ENCODE data around the gene ATF4.

Gene ATF4, protein sequence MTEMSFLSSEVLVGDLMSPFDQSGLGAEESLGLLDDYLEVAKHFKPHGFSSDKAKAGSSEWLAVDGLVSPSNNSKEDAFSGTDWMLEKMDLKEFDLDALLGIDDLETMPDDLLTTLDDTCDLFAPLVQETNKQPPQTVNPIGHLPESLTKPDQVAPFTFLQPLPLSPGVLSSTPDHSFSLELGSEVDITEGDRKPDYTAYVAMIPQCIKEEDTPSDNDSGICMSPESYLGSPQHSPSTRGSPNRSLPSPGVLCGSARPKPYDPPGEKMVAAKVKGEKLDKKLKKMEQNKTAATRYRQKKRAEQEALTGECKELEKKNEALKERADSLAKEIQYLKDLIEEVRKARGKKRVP

DNA sequence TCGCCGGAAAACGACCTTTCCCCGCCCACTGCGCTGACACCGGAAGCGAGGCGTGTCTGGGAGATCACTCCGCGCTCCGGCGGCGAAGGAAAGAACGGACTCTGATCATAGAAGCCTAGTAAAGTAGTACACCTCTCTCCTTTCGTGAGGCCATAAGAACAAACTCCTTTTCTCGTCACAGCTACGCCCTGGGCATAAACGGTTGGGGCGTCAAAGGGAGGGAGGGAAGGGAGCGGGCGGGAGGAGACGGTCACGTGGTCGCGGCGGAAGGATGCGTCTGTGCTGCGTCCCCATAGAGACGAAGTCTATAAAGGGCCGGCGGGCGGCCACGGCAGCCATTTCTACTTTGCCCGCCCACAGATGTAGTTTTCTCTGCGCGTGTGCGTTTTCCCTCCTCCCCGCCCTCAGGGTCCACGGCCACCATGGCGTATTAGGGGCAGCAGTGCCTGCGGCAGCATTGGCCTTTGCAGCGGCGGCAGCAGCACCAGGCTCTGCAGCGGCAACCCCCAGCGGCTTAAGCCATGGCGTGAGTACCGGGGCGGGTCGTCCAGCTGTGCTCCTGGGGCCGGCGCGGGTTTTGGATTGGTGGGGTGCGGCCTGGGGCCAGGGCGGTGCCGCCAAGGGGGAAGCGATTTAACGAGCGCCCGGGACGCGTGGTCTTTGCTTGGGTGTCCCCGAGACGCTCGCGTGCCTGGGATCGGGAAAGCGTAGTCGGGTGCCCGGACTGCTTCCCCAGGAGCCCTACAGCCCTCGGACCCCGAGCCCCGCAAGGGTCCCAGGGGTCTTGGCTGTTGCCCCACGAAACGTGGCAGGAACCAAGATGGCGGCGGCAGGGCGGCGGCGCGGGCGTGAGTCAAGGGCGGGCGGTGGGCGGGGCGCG, at the start of gene ATF4:
Gene ATF4 (plus strand): TSS at position 337 of the 880 bp plus-strand sequence. CDS start 884 bp downstream, outside the sequence.
- DNase-seq: peak; percentile 62

DNA sequence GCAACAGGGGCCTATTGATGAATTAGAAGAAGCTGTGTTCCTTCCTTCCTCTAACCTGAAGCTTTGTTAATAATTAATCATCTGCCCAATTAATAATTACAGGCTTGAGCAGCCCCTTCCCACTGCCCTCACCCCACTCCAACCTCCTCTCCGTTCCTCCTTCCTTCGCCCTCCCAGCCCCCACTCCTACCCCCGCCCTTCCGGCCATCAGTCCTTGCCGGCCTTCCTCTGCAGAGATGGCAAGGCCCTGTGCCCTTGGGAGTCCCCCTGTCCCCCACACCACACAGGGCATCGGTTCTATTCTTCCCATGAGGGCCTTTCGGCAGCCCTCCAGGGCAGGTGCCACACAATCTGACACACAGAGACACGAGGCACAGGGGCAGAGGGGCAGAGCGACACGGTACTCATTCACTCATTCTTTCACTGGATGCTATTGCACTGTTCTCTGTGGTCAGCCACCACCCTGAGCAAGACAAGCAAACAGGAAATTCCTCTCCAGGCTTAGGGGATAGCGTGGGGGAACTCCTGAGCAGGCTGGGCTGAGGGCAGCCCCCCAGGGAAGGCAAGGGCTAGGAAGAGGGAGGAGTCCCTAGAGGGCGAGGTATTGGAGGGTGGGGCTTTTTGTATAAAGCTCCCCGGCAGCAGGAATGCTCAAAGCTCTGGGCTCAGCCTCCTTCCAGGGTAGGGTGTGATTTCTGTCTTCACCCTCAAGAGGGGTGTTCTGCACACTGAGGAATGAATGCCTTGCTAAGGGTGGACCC, 48.8 kb upstream of the ATF4 start:
- DNase-seq: peak; percentile 79

DNA sequence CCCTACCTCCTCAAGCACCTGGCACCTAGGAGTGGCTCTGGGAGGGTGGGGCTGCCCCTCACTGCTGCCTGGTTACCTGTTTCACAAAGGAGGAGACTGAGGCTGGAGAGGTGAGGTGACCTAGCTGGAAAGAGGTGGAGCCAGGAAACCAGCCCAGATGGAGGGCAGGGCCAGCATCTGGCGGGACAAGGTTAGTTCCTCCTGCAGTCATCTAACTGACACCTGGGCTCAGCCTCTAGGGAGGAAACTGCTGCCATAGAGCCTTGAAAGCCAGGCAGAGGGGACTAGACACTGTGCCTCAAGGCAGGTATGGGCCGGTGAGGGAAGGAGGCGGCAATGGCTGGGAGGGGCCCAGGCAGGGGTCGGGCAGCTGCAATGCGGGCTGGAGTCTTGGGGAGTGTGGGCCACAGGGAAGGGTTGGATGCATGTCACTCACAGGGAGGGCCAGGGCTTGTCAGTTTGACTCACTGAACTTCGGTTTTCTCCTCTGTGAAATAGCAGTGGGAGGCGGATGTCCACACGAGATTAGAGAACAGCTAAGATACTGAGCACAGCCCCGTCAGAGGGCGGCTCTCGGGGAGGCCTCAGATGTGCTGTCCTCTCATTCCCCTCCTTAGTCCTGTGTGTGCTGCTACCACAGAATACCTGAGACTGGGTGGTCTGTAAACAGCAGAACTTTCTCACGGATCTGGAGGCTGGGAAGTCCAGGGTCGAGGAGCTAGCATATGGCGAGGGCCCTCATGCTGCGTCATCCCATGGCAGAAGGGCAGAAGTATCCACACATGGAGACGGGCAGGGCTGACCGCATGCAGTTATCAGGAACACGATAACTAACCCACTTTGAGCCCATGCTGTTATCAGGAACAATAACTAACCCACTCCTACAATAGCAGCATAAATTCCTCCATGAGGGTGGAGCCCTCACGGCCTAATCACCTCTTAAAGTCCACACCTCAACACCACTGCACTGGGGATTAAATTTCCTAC, 47.5 kb upstream of the ATF4 start:
- no peak for DNase-seq

DNA sequence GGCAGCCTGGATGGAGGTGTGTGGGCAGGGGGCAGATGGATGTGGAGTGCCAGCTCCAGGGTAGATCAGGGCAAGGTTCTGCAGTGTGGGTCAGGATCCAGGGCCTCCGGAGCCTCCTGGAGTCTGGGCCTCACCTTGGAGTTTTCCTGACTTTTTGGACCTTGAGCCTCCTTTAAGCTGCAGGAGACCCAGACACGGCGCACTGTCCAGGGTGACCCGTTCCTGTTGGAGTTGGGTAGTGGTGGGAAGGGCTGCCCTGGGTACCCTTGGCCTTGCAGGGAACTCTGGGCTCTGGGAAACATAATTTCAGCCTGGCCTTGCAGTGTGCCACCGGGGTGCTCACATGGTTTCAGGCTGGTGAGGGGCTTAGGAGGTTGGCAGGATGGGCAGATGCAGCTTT, 46.5 kb upstream of the ATF4 start:
- no peak for DNase-seq

DNA sequence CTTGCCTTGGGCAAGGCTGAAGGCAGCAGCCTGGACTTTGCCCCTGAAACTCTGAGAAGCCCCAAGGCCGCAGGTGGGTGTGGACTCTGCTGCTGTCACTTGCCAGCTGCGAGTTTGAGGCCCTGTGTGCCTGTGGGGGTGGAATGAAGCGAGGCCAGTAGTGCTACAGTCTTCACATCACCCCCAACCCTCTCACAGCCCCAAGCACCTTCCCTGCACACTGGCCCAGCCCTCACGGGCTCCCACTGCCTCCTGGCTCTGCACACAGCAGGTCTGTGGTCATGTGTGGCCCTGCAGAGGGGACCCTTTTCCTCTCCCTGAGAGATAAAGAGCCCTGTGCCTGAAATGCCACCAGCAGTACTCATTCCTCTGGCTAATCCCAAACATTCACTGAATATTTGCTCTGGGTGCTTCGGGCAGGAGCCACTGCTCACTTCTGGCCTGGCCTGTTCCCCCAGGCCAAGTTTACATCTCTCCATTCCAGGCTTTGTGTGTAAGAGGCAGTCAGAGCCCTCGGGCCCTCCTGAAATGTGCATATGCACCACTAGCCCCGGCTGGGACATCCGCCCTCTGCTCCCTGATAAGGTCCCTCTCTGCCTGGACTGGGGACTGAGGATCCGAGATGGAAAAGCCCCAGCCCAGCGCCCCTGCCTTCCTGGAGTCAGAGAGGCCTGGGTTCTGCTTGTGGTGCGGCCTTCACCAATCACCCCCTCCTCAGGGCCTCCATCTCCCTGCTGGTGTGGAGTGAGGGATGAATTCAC, 45.8 kb upstream of the ATF4 start:
- peak; percentile 66 for DNase-seq

DNA sequence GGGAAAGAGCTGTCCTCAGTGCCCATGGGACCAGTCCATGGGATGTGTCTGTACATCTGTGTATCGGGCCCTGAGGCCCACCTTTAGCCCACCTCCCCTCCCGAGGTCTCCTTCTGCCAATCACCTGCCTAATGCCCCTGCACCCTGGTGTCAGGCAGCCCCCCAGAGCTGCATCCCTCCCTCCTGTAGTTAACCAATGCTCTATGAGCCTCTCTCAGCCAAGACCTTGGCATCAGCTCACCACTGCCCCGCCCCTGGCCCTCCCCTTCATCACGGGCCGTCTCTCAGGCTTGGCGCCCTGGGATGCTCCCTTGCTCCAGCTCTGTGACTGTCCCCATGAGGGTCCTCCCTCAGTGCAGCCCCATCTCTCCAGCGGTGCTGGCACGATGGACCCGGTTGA, 45.0 kb upstream of the ATF4 start:
- no peak for DNase-seq

DNA sequence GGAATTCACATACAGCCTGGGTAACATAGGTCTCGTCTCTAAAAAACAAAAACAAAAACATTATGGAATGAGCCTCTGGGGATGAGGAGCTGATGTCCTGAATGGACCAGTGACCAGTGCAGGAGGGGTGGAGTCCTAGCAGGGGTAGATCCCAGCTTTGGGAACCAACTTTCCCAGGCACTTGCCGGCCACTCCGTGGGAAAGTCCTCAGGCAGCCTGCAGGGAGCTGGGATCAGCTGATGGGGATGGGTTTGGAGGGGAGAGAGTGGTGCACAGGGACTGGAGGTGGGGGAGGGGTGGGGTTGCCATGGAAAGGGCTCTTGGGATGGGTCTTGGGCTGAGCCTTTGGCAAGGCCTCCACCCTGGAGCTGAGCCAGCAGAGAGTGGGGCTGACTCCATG, 44.5 kb upstream of the ATF4 start:
- no peak for DNase-seq

DNA sequence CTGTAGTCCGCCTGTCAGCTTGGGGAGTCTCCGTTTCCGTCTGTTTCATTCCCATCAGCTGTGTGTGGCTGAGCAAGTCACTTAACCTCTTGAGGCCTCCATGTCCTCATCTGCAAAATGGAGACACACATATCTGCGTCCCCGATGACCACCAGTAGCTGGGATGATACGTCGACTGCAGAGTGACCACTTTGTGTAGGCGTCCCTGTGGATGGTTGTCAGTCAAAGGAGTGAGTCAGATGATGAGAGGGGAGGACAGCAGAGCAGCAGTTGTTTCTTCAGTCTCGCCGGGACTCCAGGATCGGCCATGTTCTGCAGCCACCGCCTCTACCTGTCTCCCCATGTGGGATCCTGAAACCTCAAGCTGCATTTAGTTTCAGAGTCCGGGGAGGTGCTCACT, 43.7 kb upstream of the ATF4 start:
- no peak for DNase-seq

DNA sequence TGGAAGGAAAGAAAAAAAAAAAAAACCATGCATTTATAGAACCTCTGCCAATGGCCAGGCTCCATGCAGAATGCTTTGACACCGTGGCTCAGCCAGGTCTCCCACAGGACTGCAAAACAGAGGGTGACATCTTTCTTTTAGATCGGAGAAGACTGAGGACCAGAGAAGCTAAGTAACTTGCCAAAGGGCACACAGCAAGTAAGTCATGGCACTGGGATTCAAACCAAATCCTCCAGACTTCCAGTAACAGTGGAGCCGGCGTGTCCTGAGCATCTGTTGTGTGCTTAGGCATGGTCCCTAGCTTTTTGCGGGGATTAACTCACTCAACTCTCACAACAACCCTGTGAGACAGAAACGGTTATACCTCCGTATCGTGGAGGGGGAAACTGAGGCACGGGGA, 42.8 kb upstream of the ATF4 start:
- no peak for DNase-seq

DNA sequence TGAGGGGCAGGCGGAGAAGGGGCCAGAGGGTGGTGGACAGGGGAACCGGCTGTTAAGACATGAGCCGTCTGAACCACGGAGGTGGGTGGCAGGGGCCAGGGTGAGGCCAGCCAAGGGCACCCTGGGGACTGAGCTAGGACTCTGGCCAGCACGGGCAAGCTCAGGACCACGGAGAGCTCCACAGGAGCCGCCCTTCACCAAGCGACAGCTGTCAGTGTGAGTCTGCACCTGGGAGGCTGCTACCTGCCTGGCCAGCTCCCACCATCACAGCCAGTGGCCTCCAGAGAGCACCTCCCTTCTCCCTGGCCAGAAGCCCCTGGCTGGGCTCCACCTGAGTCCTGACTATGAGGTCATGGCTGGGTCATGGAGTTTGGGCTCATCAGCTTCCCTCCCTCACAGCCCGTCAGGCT, 41.9 kb upstream of the ATF4 start:
- DNase-seq: no peak

DNA sequence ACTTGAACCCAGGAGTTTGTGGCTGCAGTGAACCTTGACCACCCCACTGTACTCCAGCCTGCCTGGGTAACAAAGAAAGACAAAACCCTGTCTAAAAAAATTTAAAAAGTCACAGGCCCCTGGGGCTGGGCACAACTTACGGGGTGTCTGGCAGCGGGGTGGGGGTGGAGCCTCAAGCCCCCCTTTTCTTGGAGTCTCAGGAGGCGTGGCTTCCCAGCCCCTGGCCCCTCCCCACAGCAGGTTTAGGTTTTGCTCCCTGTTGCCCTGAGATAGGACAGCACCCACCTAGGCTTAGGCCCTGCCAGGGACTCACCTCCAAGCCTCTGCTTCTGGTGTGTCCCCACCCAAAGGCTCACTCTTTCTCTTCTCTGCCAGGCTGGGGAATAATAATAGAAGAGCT, 41.1 kb upstream of the ATF4 start:
- DNase-seq: no peak

DNA sequence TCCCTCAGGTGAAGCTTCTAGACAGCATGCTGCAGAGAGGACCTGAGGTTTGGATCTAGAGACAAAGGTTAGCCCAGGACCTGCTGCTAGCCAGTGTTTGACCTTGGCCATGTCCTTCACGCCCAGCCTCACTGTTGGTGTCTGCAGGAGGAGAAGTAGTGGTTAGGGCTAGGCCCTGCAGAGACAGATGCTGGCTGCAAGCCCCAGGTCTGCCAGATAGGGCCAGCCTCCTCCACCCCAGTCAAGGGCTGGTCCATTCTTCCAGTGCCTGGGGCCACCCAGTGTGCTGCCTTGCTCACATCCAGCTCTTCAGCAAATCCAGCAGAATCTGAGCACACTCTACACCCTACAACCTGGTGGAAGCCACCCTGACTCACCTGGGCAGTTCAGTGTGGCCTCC, 39.8 kb upstream of the ATF4 start:
- DNase-seq: no peak

DNA sequence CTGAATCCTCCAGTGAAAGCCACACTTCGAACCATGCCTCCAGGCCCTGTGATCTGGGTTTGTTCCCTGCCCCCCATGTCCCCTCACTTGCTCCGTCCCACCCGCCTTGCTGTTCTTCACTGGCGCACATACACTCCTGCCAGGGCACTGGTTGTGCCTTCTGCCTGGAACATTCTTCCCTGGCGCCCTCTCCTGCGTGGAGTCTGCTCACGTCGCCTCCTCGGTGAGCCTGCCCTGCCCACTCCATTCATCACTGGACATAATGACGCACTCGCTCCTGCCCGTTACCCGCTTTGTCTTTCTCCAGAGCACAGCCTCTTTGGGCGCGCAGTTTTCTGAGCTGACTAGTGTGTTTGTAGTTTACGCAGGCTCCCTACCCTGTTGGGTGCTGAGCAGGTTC, 39.3 kb upstream of the ATF4 start:
- no peak for DNase-seq

DNA sequence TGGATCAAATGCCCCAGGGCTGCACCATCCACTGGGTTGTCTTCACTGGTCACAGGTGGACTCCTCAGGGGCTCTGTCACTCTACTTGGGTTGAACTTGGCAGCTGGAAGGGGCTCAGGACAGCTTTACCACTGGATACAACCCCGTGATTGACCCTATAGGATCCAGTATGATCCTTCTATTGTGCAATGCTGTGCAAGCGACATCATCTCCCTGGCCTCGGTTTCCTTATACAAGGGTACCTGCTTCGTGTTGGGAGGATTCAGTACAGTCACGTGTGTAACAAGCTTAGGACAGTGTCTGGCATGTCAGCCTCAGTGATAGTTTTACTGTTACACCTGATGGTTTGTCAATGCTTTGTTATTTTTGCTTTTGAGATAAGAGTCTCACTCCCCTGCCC, 38.8 kb upstream of the ATF4 start:
- no peak for DNase-seq

DNA sequence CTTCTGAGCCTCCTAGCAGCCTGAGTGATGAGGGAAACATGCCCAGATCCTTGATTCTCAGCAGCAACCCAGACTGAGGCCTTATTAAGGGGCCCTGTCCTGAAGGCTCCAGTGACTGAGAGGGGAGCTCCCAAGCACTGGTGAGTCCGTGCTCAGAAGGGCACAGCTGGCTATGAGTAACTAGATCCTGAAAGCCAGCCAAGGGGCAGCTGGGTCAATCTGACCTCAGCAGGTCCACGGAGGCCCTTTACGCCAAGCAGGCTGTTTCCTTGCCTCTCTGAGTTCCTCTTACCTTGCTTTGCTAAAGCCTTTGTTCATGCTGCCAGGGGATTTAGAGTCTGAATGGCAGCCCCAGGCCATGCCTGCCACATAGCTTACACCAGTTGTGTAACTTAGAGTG, 37.6 kb upstream of the ATF4 start:
- DNase-seq: no peak

DNA sequence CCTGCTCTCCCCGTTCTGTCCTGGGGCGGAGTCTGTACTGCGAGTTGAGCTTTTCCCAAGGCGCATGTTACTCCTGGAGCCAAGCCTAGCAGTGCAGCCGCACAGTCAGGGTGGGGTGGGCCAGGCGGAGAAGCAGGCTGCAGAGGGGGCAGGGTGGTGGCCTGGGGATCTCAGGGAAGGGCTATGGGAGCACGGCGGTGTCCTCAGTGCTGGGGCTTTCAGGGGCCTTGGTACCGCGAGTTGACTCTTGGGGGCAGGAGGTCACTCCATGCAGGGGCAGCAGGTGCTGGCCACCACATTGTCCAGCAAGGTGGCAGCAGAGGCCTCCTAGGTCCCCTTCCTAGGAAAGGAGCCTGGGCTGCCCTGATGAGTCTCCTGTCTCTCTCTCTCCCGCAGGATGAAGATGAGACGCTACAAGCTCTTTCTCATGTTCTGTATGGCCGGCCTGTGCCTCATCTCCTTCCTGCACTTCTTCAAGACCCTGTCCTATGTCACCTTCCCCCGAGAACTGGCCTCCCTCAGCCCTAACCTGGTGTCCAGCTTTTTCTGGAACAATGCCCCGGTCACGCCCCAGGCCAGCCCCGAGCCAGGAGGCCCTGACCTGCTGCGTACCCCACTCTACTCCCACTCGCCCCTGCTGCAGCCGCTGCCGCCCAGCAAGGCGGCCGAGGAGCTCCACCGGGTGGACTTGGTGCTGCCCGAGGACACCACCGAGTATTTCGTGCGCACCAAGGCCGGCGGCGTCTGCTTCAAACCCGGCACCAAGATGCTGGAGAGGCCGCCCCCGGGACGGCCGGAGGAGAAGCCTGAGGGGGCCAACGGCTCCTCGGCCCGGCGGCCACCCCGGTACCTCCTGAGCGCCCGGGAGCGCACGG, 33.2 kb upstream of the ATF4 start:
- DNase-seq: no peak

DNA sequence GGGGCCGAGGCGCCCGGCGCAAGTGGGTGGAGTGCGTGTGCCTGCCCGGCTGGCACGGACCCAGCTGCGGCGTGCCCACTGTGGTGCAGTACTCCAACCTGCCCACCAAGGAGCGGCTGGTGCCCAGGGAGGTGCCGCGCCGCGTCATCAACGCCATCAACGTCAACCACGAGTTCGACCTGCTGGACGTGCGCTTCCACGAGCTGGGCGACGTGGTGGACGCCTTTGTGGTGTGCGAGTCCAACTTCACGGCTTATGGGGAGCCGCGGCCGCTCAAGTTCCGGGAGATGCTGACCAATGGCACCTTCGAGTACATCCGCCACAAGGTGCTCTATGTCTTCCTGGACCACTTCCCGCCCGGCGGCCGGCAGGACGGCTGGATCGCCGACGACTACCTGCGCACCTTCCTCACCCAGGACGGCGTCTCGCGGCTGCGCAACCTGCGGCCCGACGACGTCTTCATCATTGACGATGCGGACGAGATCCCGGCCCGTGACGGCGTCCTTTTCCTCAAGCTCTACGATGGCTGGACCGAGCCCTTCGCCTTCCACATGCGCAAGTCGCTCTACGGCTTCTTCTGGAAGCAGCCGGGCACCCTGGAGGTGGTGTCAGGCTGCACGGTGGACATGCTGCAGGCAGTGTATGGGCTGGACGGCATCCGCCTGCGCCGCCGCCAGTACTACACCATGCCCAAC, 32.4 kb upstream of the ATF4 start:
- DNase-seq: no peak

DNA sequence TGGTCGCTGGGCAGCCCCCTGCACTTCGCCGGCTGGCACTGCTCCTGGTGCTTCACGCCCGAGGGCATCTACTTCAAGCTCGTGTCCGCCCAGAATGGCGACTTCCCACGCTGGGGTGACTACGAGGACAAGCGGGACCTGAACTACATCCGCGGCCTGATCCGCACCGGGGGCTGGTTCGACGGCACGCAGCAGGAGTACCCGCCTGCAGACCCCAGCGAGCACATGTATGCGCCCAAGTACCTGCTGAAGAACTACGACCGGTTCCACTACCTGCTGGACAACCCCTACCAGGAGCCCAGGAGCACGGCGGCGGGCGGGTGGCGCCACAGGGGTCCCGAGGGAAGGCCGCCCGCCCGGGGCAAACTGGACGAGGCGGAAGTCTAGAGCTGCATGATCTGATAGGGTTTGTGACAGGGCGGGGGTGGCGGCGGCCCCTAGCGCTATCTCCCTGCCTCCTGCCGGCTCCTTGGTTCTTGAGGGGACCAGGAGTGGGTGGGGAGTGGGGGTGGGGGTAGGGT, 31.7 kb upstream of the ATF4 start:
- no peak for DNase-seq

Data from EL (cell line).